Astrocyte (in vitro differentiated cells and primary cell): Measurements from ENCODE around the gene NPAS3. TPM values are rescaled to one million over a fixed set of nuclear protein-coding genes. Genes with fewer than 3 reads are reported as not detected.

Source experiments
- DNase-seq: peaks from one replicate; pipeline ENCODE4 v3.0.0-alpha.2; 2010; ENCODE audit warnings: low read depth
- FAIRE-seq: peaks from 2 replicates; lab custom pipeline; 2011; peaks lifted over from hg19 to GRCh38; lab: Jason Lieb, UNC
- H2AFZ ChIP-seq: 2 replicates; pipeline ENCODE4 v1.6.0; 2012; ENCODE audit warnings: low read depth, low read length, inconsistent platforms
- H3K27ac ChIP-seq: 2 replicates; pipeline ENCODE4 v1.5.1; 2011; ENCODE audit warnings: low read depth, low read length, inconsistent platforms
- H3K27me3 ChIP-seq: 2 replicates; pipeline ENCODE4 v1.6.0; 2011; ENCODE audit warnings: low read length, inconsistent platforms; ENCODE audit not compliant: insufficient read depth
- H3K36me3 ChIP-seq: 2 replicates; pipeline ENCODE4 v1.5.1; 2011; ENCODE audit warnings: low read length, inconsistent platforms; ENCODE audit not compliant: insufficient read depth
- H3K4me1 ChIP-seq: 2 replicates; pipeline ENCODE4 v1.5.1; 2011; ENCODE audit warnings: low read length, inconsistent platforms; ENCODE audit not compliant: insufficient read depth
- H3K4me2 ChIP-seq: 2 replicates; pipeline ENCODE4 v1.6.0; 2012; ENCODE audit warnings: low read length, inconsistent platforms
- H3K4me3 ChIP-seq: 2 replicates; pipeline ENCODE4 v1.5.1; 2011; ENCODE audit warnings: low read depth, mild to moderate bottlenecking, low read length, inconsistent platforms; ENCODE audit not compliant: insufficient read depth
- H3K79me2 ChIP-seq: 2 replicates; pipeline ENCODE4 v1.6.0; 2012; ENCODE audit warnings: mild to moderate bottlenecking, low read length, inconsistent platforms; ENCODE audit not compliant: insufficient read depth
- H3K9ac ChIP-seq: 2 replicates; pipeline ENCODE4 v1.6.0; 2012; ENCODE audit warnings: mild to moderate bottlenecking, low read length, inconsistent platforms
- H3K9me3 ChIP-seq: 2 replicates; pipeline ENCODE4 v1.5.1; 2012; ENCODE audit warnings: low read depth, mild to moderate bottlenecking, low read length, inconsistent platforms; ENCODE audit not compliant: insufficient read depth
- H4K20me1 ChIP-seq: 2 replicates; pipeline ENCODE4 v1.6.0; 2012; ENCODE audit warnings: low read length, inconsistent platforms; ENCODE audit not compliant: insufficient read depth
- H3K27ac Mint-ChIP-seq: one replicate; pipeline ENCODE4 v1.8.0; 2021; ENCODE audit warnings: mild to moderate bottlenecking, mixed read lengths; ENCODE audit not compliant: unreplicated experiment
- H3K27me3 Mint-ChIP-seq: one replicate; pipeline ENCODE4 v1.8.0; 2021; ENCODE audit warnings: low read depth, mixed read lengths; ENCODE audit not compliant: unreplicated experiment
- H3K36me3 Mint-ChIP-seq: one replicate; pipeline ENCODE4 v1.8.0; 2021; ENCODE audit warnings: low read depth, mixed read lengths; ENCODE audit not compliant: unreplicated experiment
- H3K4me1 Mint-ChIP-seq: one replicate; pipeline ENCODE4 v1.8.0; 2021; ENCODE audit warnings: low read depth, mixed read lengths; ENCODE audit not compliant: unreplicated experiment
- H3K4me3 Mint-ChIP-seq: one replicate; pipeline ENCODE4 v1.8.0; 2021; ENCODE audit warnings: mild to moderate bottlenecking, moderate library complexity, mixed read lengths; ENCODE audit not compliant: unreplicated experiment
- H3K9me3 Mint-ChIP-seq: one replicate; pipeline ENCODE4 v1.8.0; 2021; ENCODE audit warnings: mild to moderate bottlenecking, mixed read lengths; ENCODE audit not compliant: unreplicated experiment
- EZH2 ChIP-seq: IDR thresholded peaks from 2 replicates; pipeline ENCODE4 v1.6.1; 2012; ENCODE audit warnings: mild to moderate bottlenecking, low read length, inconsistent platforms; ENCODE audit not compliant: insufficient read depth
- total RNA-seq: library from RNA; stranded (reverse); gene quantifications from 2 replicates; pipeline ENCODE4 v1.2.1, GENCODE V29; 2021
- TF ChIP-seq, protein P1 (sequence below): IDR thresholded peaks from 2 replicates; pipeline ENCODE4 v1.5.1; 2011; ENCODE audit warnings: low read depth, mild to moderate bottlenecking, inconsistent platforms, low read length, moderate library complexity; ENCODE audit not compliant: insufficient read depth

The NPAS3 gene
- total RNA-seq, 1 donor from 2014 or later, result 2.6 TPM

- H3K9me3 Mint-ChIP-seq, result no peaks in the 10 kb centered on the region
- DNase-seq, result no peak
- H3K36me3 Mint-ChIP-seq, result no peaks in the 10 kb centered on the region
- no peak for FAIRE-seq
- Histone ChIP-seq H3K9me3 (no peaks in the 10 kb centered on the region), H3K4me3 (no peak overlapping the region), H3K27me3 (no peaks in the 10 kb centered on the region), H3K36me3 (no peaks in the 10 kb centered on the region), H3K79me2 (no peaks in the 10 kb centered on the region), H3K9ac (no peak overlapping the region), H3K27ac (no peak overlapping the region), H3K4me1 (no peaks in the 10 kb centered on the region), H2AFZ (no peak overlapping the region), H4K20me1 (no peaks in the 10 kb centered on the region), H3K4me2 (no peak overlapping the region)
- no peak overlapping the region for H3K4me3 Mint-ChIP-seq
- no peaks in the 10 kb centered on the region for H3K4me1 Mint-ChIP-seq
- H3K27ac Mint-ChIP-seq, result no peak overlapping the region
- TF ChIP-seq EZH2, result no peak
- no peaks in the 10 kb centered on the region for H3K27me3 Mint-ChIP-seq
These were observed 481.5 kb downstream of the NPAS3 start for GRCh38 chr14:33420051-33420627.

DNA sequence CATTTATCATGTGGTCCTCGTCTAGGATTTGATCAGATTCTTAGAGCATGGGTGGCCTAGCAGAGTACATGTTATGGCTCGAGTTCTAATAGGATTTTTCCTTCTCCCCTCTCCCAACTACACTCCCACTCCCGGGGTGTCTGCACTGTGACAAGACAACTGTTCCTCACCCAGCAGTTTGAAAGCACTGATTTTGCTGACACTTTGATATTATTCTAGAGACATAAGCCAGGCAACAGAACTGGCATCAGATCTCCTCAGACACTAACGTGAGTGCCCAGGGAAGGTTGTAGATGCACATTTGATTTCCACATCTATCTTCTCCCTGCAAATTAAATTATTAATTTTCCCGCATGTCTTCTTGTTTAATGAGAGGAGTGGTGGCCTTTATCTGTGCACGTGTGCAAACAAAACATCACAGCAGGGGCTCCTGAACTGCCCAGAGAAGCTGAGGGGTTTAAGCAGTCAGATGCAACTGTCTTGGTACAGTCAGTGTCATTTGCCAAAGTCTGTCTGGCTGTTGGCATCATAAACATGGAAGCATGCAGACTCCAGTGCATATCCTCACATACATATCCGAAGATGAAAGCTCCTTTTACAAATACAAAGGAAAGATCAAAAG lies 491.8 kb downstream of the NPAS3 start:
- H3K4me2 ChIP-seq, result no peak overlapping the region

DNA sequence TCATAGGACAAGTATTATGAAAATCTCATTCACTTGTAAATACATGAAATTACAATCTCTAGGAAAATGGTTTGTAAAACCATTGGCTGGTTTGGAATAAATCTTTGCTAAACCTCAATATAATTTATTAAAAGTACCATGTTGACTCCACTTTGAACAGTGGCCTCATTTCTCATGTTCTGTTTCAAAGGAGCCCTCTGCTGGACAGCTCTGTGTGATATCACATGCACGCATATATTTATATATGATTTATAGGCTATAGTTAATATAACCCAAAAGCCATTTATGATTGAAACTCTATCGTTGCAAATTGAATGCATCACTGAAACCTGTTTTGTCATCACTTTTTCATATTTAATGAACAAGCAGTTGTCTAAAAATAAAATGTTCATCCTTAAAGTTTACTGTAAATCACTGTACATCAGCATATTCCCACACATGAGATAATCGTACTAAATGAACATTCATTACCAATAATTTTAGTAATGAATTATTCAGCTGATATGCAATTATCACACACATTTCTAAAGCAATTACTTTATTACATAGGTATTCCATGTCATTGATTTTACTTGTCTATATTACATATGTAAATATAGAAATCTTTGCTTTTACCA lies 493.8 kb downstream of the NPAS3 start:
- H3K27ac Mint-ChIP-seq, result no peak overlapping the region
- H3K27me3 Mint-ChIP-seq, result no peaks in the 10 kb centered on the region
- DNase-seq, result peak; percentile 22
- Histone ChIP-seq H3K27me3 (no peaks in the 10 kb centered on the region), H3K9me3 (no peaks in the 10 kb centered on the region), H3K4me3 (no peak overlapping the region), H2AFZ (no peak overlapping the region), H4K20me1 (no peaks in the 10 kb centered on the region), H3K9ac (no peak overlapping the region), H3K4me1 (peaks cover 9% of the 10 kb centered on the region), H3K27ac (no peak overlapping the region), H3K4me2 (no peak overlapping the region), H3K79me2 (no peaks in the 10 kb centered on the region), H3K36me3 (no peaks in the 10 kb centered on the region)
- FAIRE-seq, result no peak
- no peaks in the 10 kb centered on the region for H3K9me3 Mint-ChIP-seq
- no peak overlapping the region for H3K4me3 Mint-ChIP-seq
- peaks cover 9% of the 10 kb centered on the region for H3K4me1 Mint-ChIP-seq
- no peaks in the 10 kb centered on the region for H3K36me3 Mint-ChIP-seq
- TF ChIP-seq EZH2, result no peak
- TF ChIP-seq, protein P1, sequence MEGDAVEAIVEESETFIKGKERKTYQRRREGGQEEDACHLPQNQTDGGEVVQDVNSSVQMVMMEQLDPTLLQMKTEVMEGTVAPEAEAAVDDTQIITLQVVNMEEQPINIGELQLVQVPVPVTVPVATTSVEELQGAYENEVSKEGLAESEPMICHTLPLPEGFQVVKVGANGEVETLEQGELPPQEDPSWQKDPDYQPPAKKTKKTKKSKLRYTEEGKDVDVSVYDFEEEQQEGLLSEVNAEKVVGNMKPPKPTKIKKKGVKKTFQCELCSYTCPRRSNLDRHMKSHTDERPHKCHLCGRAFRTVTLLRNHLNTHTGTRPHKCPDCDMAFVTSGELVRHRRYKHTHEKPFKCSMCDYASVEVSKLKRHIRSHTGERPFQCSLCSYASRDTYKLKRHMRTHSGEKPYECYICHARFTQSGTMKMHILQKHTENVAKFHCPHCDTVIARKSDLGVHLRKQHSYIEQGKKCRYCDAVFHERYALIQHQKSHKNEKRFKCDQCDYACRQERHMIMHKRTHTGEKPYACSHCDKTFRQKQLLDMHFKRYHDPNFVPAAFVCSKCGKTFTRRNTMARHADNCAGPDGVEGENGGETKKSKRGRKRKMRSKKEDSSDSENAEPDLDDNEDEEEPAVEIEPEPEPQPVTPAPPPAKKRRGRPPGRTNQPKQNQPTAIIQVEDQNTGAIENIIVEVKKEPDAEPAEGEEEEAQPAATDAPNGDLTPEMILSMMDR, result peak; percentile 44

More for the DNA sequence above, 491.8 kb downstream of the NPAS3 start:
- Mint-ChIP-seq H3K27ac (no peak overlapping the region), H3K36me3 (no peaks in the 10 kb centered on the region), H3K27me3 (no peaks in the 10 kb centered on the region), H3K4me1 (no peaks in the 10 kb centered on the region), H3K9me3 (no peaks in the 10 kb centered on the region), H3K4me3 (no peak overlapping the region)
- Histone ChIP-seq H3K9me3 (no peaks in the 10 kb centered on the region), H3K27me3 (no peaks in the 10 kb centered on the region), H2AFZ (no peak overlapping the region), H3K4me3 (no peak overlapping the region), H3K9ac (no peak overlapping the region), H3K79me2 (no peaks in the 10 kb centered on the region), H3K4me1 (peaks cover 2% of the 10 kb centered on the region), H4K20me1 (no peaks in the 10 kb centered on the region), H3K27ac (no peak overlapping the region), H3K36me3 (no peaks in the 10 kb centered on the region)
- FAIRE-seq, result no peak
- TF ChIP-seq EZH2, result no peak
- TF ChIP-seq, protein P1, result no peak
- DNase-seq, result no peak
